NCI-H2107 treated with DMSO at 0.1 percent for 48 hours (cell line): ENCODE measurements around the gene UNKL.

ENCODE experiments used
- DNase-seq: peaks from one replicate; lab custom pipeline; 2025; ENCODE audit not compliant: unreplicated experiment; lab: John Stamatoyannopoulos, UW

The UNKL gene

DNA sequence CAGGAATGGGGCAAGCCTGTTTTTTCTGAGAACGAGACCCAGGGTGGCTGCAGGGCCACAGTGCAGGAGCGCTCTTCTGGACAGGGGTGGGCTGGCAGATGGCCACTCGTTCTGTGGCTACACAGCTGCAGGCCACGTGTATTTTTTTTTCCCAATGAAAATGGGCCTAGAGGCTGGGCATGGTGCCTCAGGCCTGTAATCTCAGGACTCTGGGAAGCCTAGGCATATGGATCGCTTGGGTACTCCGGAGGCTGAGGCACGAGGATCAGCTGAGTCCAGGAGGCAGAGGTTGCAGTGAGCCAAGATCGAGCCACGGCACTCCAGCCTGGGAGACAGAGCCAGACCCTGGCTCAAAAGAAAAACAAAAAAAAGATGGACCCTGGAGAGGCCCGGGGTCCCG is 6.8 kb downstream of the UNKL start:
- DNase-seq, result no peak

DNA sequence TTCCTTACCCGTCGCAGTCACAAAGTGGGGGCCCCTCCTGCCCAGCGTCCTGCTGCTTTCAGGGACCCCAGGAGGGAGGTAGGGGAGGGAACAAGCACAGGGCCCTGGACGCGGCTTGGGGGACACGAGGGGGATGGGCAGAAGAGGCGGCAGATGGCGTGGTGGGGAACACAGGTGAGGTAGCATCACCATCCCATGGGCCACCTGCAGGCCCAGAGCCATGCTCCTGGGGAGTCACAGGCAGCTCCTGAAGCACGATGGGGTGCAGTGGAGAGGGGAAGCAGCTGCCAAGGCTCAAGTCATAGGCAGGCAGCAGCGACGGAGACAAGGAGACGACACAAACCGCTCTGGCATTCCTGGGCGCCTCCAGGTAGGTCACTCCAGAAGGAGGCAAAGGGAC is 10.8 kb downstream of the UNKL start:
- DNase-seq, result no peak

DNA sequence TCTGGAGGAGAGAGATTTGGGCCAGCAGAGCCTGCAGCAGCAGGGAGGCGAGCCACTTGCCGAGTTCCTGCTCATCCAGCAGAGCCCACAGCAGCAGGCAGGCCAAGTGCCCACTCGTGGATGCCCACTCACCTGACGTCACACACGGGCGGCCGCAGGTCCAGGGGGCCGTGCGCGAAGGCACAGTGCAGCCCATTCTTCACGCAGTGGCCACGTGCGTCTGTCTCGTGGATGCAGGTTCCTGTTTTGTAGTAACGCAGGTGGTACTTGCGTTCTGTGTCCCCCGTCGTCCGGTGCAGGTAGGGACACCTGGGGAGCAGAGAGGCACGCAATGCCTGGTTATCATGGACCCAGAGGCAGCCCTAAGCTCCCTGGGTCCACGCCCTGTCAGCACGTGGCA is 11.5 kb downstream of the UNKL start:
- DNase-seq, result no peak

DNA sequence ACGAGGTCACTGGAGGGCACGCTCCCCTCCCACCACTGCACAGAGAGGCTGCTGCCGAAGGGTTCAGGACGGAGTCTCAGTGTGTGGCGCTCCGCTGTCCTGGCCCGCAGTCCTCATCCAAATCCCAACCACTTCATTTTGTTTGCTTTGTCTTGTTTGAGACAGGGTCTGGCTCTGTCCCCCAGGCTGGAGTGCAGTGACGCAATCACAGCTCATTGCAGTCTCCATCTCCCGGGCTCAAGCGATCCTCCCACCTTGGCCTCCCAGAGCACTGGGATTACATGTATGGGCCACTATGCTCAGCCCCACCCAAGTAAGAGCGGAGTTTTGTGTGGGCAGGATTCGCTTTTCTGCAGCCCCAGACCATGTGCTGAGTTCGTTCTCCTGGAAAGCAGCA is 12.7 kb downstream of the UNKL start:
- DNase-seq, result no peak

DNA sequence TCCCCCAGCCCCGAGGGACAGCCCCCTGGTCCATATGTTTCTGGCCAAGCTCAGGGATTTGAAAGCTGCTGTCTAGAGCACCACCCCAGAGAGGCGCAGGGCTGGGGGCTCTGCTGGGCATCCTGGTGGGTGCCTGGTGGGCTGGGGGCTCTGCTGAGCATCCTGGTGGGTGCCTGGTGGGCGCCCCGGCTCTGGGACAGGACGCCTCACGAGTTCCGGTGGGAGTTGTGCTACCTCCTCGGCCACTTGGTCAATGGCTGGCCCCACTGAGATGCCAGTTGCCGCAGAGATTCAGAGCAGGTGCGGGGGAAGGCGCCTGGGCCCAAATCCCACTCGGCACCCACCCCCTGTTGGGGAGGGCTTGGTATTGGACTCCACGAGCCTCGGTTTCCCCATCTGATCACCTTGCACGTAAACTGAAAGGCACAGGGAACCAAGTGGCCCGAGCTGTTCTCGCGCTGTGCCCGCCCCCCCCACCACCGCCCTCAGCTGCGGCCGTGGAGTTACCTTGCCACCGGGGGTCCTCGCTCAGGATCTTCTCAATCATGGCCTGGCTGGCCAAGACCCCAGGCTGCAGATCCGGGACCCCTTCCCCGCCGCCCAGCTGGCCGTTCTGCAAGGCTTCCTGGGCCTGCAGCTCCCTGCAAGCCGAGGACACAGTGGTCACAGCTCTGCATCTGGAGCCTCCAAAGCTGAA is 13.3 kb downstream of the UNKL start:
- no peak for DNase-seq

DNA sequence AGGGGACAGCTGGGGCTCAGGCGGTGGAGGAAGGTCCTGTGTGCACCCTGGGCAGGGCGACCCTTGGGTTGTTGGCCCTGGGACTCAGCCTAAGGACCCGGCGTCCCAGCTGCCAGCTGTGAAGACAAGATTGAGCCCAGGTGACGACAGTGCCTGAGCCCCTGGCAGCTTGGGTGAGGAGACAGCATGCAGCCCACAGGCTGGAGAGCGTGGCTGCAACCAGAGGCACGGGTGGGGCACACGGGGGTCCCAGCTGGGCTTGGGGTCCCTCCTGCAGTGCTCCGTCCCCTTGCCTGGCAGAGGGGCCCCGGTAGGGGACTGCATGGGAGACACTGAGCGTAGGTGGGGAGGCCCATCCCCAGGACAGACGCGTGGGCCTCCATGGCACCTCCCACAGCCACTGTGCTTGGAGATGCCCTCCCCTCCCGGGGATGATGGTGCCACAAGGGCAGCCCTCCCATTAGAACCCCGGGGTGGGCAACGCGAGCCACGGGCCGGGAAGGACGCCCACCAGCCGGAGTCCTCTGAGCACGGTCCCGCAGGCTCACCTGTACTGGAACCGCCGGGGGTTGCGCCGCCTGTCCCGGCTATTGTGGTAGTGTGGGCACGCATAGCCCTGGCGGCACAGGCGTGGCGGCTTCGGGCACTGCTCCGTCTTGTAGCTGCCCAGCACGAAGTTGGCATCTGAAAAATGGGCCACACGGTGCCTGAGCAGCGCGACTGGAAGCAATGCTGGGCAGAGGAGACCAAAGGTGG is 15.5 kb downstream of the UNKL start:
- DNase-seq, result no peak

DNA sequence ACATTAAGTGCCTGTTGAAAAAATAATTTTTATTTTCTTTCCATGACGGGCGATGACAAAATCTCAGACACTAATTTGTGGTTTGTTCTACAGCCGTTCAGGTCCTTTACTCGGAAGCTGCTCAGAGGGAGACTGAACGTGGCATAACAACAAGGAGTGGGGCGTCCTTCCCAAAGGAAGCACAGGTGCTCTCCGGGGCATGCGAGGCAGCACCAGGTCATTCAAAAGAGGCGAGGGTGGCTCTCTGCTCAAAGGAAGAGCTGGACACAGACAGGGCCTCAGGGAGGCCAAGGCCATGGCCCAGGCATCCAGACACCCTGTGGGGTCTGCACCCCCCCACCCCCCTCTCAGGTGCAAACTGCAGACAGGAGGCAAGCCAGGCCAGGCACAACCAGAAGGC is 16.2 kb downstream of the UNKL start:
- DNase-seq, result no peak

DNA sequence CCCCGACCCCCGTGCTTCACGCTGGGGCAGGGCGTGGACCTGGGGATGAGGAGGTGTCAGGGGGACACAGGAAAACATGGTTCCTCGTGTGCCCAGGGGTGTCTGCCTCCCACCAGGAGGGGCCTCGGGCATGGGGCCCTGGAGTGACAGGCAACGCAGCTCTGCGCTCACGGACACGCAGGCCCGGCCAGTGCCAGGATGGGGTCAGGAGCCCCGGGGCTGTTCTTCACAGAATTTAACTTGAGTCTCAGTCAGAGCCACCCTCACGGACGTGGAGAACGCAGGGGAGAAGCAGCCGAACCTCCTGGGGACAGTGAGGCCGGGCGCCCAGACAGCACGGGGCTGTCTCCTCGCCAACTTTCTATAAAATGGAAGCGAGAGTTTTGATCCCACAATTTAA is 16.7 kb downstream of the UNKL start:
- DNase-seq, result no peak

DNA sequence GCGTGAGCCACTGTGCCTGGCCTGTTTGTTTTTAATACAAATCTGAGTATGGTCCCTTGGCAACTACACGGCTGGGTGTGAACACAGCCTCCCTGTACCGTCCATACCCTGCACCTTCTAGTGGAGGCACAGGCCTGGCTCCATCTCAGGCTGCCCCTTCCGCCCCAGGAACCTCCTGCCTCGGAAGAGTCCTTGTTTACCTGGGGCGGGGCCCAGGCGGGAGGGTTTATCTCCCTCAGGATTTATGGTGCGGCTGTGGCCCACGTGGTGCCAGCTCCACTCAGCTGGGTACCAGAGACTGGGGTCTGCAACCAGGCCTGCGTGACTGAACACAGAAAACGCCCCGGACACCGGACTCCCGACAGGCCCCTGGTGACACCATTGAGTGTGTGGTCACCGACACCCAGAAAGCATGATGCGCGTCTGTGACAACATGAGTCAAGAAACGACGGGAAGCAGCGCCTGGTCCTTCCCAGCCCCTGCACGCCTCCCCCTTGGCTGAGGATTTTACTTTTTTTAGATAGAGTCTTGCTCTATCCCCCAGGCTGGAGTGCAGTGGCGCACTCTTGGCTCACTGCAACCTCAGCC is 19.0 kb downstream of the UNKL start:
- no peak for DNase-seq

DNA sequence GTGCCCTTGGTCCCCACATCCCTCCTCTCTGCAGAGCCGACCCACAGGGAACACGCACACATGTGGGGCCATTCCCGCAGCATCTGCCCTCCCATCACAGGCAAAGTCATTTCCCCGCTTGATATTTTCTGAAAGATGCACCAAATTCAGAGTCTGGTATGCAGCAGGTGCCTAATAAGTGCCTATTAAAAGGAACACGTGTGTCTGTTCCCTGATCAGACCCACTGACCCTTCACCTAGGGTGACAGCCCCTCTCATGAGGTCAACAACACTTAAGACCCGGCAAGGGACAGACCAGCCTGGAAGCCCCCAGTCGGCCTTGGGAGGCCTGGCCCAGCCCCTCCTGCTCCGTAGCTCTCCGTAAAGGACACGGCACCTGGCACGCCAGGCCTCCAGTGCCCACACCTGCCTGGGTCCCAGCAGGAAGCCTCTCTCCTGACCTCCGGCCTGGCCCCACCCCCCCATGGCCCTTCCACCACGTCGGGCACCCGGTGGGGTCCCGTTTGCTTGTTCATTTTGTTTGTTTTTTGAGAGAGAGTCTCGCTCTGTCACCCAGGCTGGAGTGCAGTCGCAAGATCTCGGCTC is 20.0 kb downstream of the UNKL start:
- DNase-seq, result no peak

DNA sequence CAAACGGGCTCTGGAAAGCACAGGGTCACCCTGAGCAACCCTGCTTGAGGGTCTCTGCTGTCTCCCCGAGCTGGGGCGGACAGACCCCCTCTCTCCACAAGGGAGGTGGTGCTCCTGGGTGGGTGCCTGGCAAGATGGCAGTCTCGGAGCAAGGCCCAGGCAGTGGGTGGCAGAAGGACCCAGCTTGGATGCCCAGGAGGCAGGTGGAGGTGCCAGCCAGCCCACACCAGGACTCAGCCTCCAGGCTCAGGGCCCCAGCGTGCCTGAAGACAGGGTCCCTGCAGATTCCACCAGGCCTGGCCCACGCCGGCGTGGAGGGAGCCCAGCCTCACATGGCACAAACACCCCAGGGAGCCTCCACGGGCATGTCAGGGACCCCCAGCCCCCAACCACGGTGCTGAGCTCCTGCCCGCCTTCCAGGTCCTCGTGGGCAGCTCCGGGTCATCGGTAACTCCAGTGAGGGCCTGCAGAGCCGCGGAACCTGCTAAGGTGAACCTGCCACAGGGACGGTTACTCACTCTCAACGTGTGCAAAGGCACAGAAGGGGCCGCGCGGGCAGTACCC is 20.8 kb downstream of the UNKL start:
- no peak for DNase-seq

DNA sequence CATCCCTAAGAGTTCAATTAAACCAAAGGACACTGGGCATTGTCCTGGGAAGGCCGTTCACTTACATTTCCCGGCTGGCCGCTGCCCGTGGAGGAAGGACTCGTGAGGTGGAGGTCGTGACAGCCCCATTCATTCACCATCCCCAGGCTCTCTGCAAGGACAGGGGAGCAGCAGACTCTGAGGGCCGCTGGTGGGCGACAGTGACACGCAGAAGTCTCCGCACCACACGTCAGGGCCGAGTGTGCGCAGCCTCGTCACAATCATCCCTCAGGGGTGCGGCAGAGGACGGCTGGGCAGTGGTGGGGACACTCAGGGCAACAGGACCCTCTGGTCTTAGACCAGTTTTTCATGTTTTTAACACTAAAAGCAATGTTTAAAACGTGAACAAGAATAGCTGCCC is 21.7 kb downstream of the UNKL start:
- no peak for DNase-seq

DNA sequence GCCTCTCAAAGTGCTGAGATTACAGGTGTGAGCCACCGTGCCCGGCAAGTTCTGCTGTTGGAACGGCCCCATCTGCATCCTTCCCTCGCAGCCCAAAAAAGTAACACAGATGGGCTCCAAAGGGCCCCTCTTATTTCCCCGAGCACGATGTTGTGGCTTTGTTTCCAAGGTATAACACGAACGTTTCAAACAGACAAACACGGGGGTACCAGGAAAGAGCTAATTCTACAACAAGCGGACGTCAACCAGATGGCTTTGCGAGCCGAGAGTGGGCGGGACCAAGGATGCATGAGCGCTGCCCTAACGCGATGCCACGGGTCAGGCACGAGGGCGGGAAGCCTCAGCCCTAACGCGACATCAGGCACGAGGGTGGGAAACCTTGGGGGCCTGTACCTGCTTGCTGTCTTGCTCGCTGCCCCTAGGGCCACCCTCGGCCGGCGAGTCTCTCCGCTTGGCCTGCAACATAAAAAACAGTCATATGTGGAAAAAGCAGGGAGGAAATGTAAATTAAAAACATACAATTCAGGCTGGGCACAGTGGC is 24.2 kb downstream of the UNKL start:
- no peak for DNase-seq

DNA sequence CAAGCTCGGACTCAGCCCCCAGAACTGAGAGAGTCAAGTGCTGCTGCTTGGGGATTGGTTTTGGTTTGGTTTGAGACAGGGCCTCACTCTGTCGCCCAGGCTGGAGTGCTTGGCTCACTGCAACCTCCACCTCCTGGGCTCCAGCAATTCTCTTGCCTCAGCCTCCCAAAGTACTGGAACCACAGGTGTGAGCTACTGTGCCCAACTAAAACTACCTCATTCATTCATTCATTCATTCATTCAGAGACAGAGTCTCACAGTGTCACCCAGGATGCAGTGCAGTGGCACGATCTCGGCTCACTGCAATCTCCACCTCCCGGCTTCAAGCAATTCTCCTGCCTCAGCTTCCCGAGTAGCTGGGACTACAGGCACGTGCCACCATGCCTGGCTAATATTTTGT is 24.7 kb downstream of the UNKL start:
- DNase-seq, result no peak

DNA sequence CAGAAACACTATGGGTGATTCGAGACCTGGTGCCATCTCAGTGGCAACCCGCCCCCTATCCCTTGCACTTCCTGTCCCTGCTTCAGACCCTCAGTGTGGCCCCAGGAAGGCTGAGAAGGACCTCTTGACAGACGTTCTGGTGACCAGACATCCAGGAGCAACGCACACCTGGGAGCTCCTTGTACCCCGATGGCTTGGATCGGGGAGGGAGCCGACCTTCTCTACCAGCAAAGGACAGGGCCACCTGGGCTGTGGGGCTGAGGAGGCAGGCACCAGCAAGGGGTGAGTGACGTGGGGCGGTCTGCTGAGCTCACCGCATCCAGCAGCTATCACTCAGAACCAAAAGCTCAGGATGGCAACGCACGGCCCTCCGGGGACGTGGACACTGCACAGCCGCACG is 27.2 kb downstream of the UNKL start:
- no peak for DNase-seq

DNA sequence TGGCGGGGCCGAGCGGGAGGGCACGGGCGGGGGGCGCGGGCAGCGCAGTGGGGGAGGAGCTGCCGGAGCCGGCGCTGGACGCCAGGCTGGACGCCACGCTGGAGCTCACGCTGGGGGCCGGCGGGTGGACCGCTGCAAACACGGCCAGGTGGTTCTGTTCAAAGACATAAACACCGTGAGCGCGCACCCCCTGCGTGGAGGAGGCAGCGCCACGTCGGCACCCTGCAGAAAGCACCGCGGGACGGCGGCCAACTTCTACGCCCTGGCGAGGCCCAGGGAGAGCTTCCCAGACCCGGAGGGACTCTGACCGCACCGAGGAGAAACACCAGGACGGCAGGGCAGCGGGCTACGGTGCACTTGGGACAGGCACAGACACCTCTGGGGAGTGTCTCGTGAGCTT is 29.3 kb downstream of the UNKL start:
- no peak for DNase-seq

DNA sequence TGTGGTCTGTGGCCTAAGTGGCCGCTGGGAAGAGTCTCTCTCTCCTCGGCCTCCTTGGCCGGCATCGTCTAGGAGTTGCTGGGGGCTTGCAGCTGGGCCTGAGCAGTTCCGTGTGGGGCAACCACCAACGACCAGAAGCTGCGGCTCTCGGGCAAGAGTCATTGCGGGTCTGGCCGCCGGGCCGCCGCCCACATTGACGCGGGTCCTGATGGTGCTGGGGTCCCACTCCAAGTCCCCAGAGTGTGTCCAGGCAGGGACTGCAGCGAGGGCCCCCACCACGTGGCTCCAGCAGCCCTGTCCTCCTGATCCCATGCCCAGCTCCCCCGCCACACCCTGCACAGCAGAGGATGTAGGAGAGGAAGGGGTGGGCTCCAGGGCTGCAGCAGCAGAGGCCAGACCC is 30.9 kb downstream of the UNKL start:
- no peak for DNase-seq

DNA sequence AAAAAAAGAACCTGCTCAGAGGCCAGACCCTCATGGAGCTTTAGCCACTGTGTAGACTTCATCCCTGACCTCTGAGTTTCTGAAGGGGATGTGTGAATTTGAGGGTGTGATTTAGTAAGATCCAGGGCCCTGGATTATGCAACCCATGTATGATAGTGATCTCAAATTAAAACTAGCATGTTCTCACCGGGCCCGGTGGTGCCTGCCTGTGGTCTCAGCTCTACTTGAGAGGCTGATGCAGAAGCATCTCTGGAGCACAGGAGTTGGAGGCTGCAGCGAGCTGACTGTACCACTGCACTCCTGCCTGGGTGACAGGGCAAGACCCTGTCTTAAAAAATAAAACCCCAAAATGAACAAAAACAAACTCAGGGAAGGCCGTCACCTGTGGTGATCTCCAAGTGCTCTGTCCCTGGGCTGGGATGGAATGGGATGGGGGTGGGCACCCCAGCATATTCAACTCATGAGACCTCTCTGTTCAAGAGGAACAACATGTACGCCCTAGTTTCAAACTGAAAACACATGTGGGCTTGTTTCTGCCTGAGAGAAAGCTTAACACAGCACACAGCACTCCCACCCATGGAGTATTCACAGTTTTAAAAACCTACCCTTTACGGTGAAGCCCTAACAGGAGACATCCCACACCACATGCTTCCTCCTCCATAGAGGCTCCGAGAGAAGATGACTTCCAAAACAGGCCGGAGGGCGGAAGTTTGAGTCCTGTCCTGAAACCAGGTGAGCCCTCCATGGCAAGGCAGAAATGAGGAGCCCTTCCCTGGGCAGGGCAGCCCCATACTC is 32.7 kb downstream of the UNKL start:
- no peak for DNase-seq

DNA sequence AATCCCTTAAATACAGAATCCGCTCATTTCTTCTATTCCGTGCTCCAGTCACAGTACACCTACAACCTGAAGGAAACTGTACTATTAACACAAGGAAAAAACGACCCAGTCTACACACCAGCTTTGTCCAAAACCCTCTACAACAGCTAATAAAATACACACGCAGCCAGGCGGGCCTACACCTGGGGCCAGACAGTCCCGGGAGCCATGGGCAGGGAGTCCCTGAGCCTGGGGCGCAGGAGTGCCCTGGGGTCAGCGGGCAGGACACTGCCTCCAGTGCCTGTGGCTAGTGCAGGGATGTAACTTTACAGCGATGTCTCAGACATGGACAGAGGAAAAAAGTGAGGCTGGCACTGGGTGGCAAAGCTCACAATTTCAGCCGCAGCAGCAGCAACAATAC is 34.3 kb downstream of the UNKL start:
- no peak for DNase-seq

DNA sequence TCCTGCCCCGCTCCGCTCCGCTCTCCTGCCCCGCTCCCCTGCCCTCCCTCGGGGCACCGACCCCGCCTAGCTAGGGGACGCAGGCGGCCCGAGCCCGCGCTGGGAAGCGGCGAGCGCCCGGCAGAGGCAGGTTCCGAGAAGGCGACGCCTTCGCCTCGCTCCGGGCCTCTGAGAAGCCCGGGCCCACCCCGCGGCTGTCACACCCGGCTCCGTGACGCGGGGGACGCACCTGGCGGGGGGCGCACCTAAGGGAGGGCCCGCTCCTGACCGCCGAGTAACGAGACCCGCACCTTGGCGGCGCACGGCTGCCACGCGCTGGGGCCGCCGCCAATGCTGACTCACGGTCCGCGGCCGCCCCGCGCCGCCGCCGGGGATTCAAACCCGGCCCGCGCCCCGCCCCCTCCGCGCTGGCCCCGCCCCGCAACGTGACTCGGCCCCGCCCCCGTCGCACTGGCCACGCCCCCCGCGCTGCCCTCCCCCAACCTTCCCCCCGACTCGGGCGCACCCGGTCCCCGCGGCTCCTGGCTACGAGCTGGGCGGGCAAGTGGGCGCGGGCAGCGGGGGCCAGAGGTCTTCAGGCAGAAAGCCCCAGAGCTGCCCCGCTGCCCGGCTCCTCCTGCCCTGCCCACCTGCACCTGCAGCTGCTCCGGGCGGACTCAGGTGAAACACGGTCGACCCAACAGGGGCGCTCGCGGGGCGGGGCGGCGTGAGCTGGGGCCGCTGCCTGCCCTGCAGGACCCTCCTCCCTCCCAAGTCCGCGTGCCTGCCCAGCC is 35.0 kb downstream of the UNKL start:
- DNase-seq, result no peak
